Testis (tissue), 3 donors: ENCODE data around the gene PSEN1. TPM values are rescaled to one million over a fixed set of nuclear protein-coding genes. Genes with fewer than 3 reads are reported as not detected.

Experiments used
- DNase-seq: peaks from one replicate; pipeline ENCODE4 v3.0.0-alpha.2; 2019
- H3K27ac ChIP-seq, 2 donors: fragments of 200-600 bp; sonication (generic); one replicate each; pipeline ENCODE4 v1.5.1; 2019
- H3K27me3 ChIP-seq: fragments of 200-600 bp; sonication (generic); one replicate; pipeline ENCODE4 v1.5.1; 2019
- H3K36me3 ChIP-seq: fragments of 200-600 bp; sonication (generic); one replicate; pipeline ENCODE4 v1.5.1; 2017; ENCODE audit warnings: low read depth; ENCODE audit errors: missing control alignments
- H3K4me1 ChIP-seq: fragments of 200-600 bp; sonication (generic); one replicate; pipeline ENCODE4 v1.5.1; 2019
- H3K4me3 ChIP-seq, 2 donors: fragments of 200-600 bp; sonication (generic); one replicate each; pipeline ENCODE4 v1.5.1; 2017 to 2019
- H3K9me3 ChIP-seq: fragments of 200-600 bp; sonication (generic); one replicate; pipeline ENCODE4 v1.5.1; 2017
- POLR2A ChIP-seq: fragments of 450-650 bp; IDR thresholded peaks from one replicate; pipeline ENCODE4 v1.6.1; 2017; ENCODE audit warnings: antibody characterized with exemption, mild to moderate bottlenecking, moderate library complexity
- WGBS, 2 donors: methylation state at CpG; one replicate each; pipeline ENCODE4 v1.1.5; 2018; 5-methylcytosine and 5-hydroxymethylcytosine counted together
- intact Hi-C: fragments of 100-400 bp; cut with DNase I; formaldehyde crosslinking; loops from one replicate; pipeline ENCODE4 v1.15.1; 2023; ENCODE audit warnings: low total_unique reads
- polyA plus RNA-seq: library from polyadenylated mRNA; stranded (reverse); fragments of 350-450 nt; fragmentation: Illumina TruSeq; extraction: RNeasy Lipid Tissue Mini Kit (QIAGEN cat#74804); gene quantifications from one replicate; pipeline ENCODE4 v1.2.3, GENCODE V29; 2014; ENCODE audit warnings: low read depth, low replicate concordance; ENCODE audit not compliant: insufficient read depth
- total RNA-seq, 2 donors: library from RNA; depleted of rRNA; stranded (reverse); fragments of >200 nt; gene quantifications; one replicate each; pipeline ENCODE4 v1.2.3, GENCODE V29; 2016
- TF ChIP-seq, protein P1 (sequence below), 3 experiments: fragments of 450-650 bp in 2 of 3; fragments of 200-600 bp in 1 of 3; sonication (generic) in 1 of 3; IDR thresholded peaks; one replicate each; pipeline ENCODE4 v1.5.1; 2016 to 2019; ENCODE audit warnings: antibody characterized with exemption in 3 of 3, mild to moderate bottlenecking in 2 of 3, moderate library complexity in 1 of 3

PSEN1 gene
- total and polyA plus RNA-seq, 3 donors from 2014 or later: 65.7 to 94.9 (median 78.4) TPM

DNA sequence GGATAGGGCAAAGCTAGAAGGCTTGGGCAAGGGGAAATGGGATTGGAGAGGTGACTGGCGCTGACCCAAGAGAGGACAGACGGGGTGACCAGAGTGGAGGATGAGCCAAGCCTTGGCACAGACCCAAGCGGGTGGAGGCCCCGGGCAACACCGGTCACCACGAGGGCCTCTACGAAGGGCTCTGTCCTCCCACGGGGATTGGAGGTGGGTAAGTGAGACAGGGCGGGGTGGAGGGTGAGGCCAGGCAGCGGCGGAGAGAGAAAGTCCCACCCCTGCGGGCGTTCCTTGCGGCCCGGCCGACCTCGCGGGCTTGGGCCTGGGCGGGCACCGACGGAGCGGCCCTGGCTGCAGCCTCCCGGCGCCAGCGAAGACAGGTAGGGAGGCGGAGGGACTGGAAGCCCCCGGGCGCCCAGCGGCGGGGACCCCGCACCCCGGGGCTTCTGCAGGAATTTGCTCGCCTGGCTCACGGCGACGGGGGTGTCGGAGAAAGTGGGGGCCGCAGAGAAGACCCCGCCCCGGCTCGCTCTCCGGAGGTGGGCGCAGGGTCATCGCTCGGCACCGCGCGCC lies 101.0 kb downstream of the PSEN1 start, which contains the start of gene PAPLN:
Gene PAPLN (plus strand): TSS at position 288 of the 567 bp plus-strand sequence. CDS start 2,273 bp downstream, outside the sequence.
- TF ChIP-seq, protein P1, sequence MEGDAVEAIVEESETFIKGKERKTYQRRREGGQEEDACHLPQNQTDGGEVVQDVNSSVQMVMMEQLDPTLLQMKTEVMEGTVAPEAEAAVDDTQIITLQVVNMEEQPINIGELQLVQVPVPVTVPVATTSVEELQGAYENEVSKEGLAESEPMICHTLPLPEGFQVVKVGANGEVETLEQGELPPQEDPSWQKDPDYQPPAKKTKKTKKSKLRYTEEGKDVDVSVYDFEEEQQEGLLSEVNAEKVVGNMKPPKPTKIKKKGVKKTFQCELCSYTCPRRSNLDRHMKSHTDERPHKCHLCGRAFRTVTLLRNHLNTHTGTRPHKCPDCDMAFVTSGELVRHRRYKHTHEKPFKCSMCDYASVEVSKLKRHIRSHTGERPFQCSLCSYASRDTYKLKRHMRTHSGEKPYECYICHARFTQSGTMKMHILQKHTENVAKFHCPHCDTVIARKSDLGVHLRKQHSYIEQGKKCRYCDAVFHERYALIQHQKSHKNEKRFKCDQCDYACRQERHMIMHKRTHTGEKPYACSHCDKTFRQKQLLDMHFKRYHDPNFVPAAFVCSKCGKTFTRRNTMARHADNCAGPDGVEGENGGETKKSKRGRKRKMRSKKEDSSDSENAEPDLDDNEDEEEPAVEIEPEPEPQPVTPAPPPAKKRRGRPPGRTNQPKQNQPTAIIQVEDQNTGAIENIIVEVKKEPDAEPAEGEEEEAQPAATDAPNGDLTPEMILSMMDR (IDR thresholded peaks at IDR 0.05): no peak
- no peak for TF ChIP-seq POLR2A
- H3K27ac ChIP-seq: peak within 1 kb of the TSS; percentile 71 to 87
- no peaks in the 10 kb centered on the region for H3K36me3 ChIP-seq
- no peaks in the 10 kb centered on the region for H3K9me3 ChIP-seq
- no peak for DNase-seq
- no peaks in the 10 kb centered on the region for H3K27me3 ChIP-seq
- H3K4me1 ChIP-seq: peaks cover 21% of the 10 kb centered on the region
- H3K4me3 ChIP-seq: peak within 1 kb of the TSS; percentile 64
- 3 to 4% methylated on average over 20 to 48 of the region's 48 CpGs for WGBS, 2 donors
- intact Hi-C loops: no loop called here

- DNase-seq: no peak
- H3K4me1 ChIP-seq: peaks cover 21% of the 10 kb centered on the region
- H3K4me3 ChIP-seq: peak overlapping the region; percentile 64
- H3K9me3 ChIP-seq: no peaks in the 10 kb centered on the region
- TF ChIP-seq, protein P1 (IDR thresholded peaks at IDR 0.05): no peak
- no peak for TF ChIP-seq POLR2A
- no peaks in the 10 kb centered on the region for H3K36me3 ChIP-seq
- peak overlapping the region; percentile 71 to 87 for H3K27ac ChIP-seq
- 1% methylated on average over 35 of the region's 73 CpGs; no CpG with 5 or more reads in 1 of the 2 donors for WGBS, 2 donors
- intact Hi-C loops: no loop called here
- H3K27me3 ChIP-seq: no peaks in the 10 kb centered on the region
Measured at GRCh38 chr14:73237786-73238423, 101.6 kb downstream of the PSEN1 start.

- no peaks in the 10 kb centered on the region for H3K9me3 ChIP-seq
- peaks cover 21% of the 10 kb centered on the region for H3K4me1 ChIP-seq
- TF ChIP-seq, protein P1 (IDR thresholded peaks at IDR 0.05): no peak
- no peak for TF ChIP-seq POLR2A
- no peak for DNase-seq
- H3K4me3 ChIP-seq: peak overlapping the region; percentile 64
- intact Hi-C loops: no loop called here
- WGBS, 2 donors: 22 to 24% methylated on average over 10 of the region's 10 CpGs
- H3K36me3 ChIP-seq: no peaks in the 10 kb centered on the region
- H3K27me3 ChIP-seq: no peaks in the 10 kb centered on the region
- peak overlapping the region; percentile 71 to 87 for H3K27ac ChIP-seq
Measured at GRCh38 chr14:73238424-73238852, 102.1 kb downstream of the PSEN1 start.

- no peak for TF ChIP-seq POLR2A
- TF ChIP-seq, protein P1 (IDR thresholded peaks at IDR 0.05): no peak
- Histone ChIP-seq H3K9me3 (no peaks in the 10 kb centered on the region), H3K4me3 (peak overlapping the region; percentile 15 to 55), H3K27me3 (no peaks in the 10 kb centered on the region), H3K36me3 (no peaks in the 10 kb centered on the region), H3K27ac (no peak overlapping the region), H3K4me1 (peaks cover 21% of the 10 kb centered on the region)
- WGBS, 2 donors: 45 to 50% methylated on average over 11 of the region's 11 CpGs
- DNase-seq: no peak
- intact Hi-C loops: no loop called here
Measured at GRCh38 chr14:73238941-73239340, 102.6 kb downstream of the PSEN1 start.
